HCT116 (cell line): ENCODE measurements around the gene VAV1. TPM values are rescaled to one million over a fixed set of nuclear protein-coding genes. Genes with fewer than 3 reads are reported as not detected.
A peak's percentile ranks its signal among the peaks of the same experiment; 100 is the strongest.

Experiments used
- ATAC-seq: fragments of 200-7000 bp; cut with Tn5 transposase; 2 replicates; pipeline ENCODE4 v1.9.1; 2020; ENCODE audit warnings: mild to moderate bottlenecking, moderate library complexity
- BruUV-seq: library from RNA; stranded (reverse); fragments of 400-500 nt; replicated peaks from 2 replicates; lab custom pipeline; 2021; lab: Mats Ljungman, UMichigan
- CTCF ChIA-PET: fragments of 300-600 bp; sonication (Branson Sonifier 250); formaldehyde crosslinking; loops from one replicate; lab custom pipeline; 2021; ENCODE audit warnings: antibody characterized with exemption; lab: Charles Lee
- POLR2A ChIA-PET: fragments of 300-600, 350-600 bp; sonication (Branson Sonifier 250); formaldehyde crosslinking; loops from one replicate; lab custom pipeline; 2021; ENCODE audit warnings: antibody characterized with exemption; lab: Charles Lee
- RAD21 ChIA-PET, 2 experiments: fragments of 300-600 bp; sonication (Branson Sonifier 250); formaldehyde crosslinking; loops; one replicate each; lab custom pipeline; 2023; ENCODE audit warnings: low total read pairs in 2 of 2; ENCODE audit not compliant: uncharacterized antibody in 2 of 2, unreplicated experiment in 2 of 2, low non-redundant PET in 1 of 2; lab: Charles Lee
- DNase-seq: peaks from one replicate; pipeline ENCODE4 v3.0.0-alpha.2; 2010; ENCODE audit warnings: low read depth, low spot score
- H2AFZ ChIP-seq: fragments of 200-600 bp; shearing (Covaris generic), sonication (generic); 2 replicates; pipeline ENCODE4 v1.6.1; 2017; ENCODE audit warnings: low read depth, mixed run types, mixed read lengths, antibody characterized with exemption, low read length; ENCODE audit not compliant: poor library complexity, severe bottlenecking
- H3K27ac ChIP-seq: 2 replicates; pipeline ENCODE4 v1.5.1; 2012; ENCODE audit warnings: low read depth, low read length
- H3K27me3 ChIP-seq: fragments of 200-600 bp; sonication (generic); 2 replicates; pipeline ENCODE4 v1.6.1; 2016; ENCODE audit warnings: mixed run types, low read length, mixed read lengths; ENCODE audit not compliant: insufficient read depth
- H3K36me3 ChIP-seq, 2 experiments: fragments of 200-500 bp in 1 of 2; fragments of 200-600 bp in 1 of 2; sonication (Bioruptor generic) in 1 of 2; sonication (generic) in 1 of 2; 2 replicates each; pipeline versions ENCODE4 v1.5.1 to v1.6.1; 2014 to 2016; ENCODE audit warnings: low read length in 2 of 2, inconsistent platforms in 1 of 2, mixed read lengths in 1 of 2, mixed run types in 1 of 2; ENCODE audit not compliant: insufficient read depth in 2 of 2, control insufficient read depth in 1 of 2
- H3K4me1 ChIP-seq, 2 experiments: fragments of 200-600 bp in 1 of 2; sonication (generic) in 1 of 2; 2 replicates each; pipeline versions ENCODE4 v1.5.1 to v1.6.1; 2012 to 2017; ENCODE audit warnings: low read length in 2 of 2, inconsistent platforms in 1 of 2, mild to moderate bottlenecking in 1 of 2, mixed read lengths in 1 of 2, mixed run types in 1 of 2, moderate library complexity in 1 of 2; ENCODE audit not compliant: insufficient read depth in 2 of 2, control insufficient read depth in 1 of 2
- H3K4me2 ChIP-seq: fragments of 200-600 bp; sonication (generic); 2 replicates; pipeline ENCODE4 v1.6.1; 2017; ENCODE audit warnings: mixed run types, low read length, mixed read lengths
- H3K4me3 ChIP-seq, 2 experiments: fragments of 200-600 bp in 1 of 2; sonication (generic) in 1 of 2; replicated peaks in 1 of 2; 2 replicates each; pipeline ENCODE4 v1.5.1; 2011 to 2016; ENCODE audit warnings: low read length in 2 of 2, control low read depth in 1 of 2, low read depth in 1 of 2, mild to moderate bottlenecking in 1 of 2, mixed read lengths in 1 of 2, mixed run types in 1 of 2
- H3K79me2 ChIP-seq: fragments of 200-600 bp; sonication (generic); 2 replicates; pipeline ENCODE4 v1.6.1; 2017; ENCODE audit warnings: mild to moderate bottlenecking, mixed run types, low read length, moderate library complexity, mixed read lengths; ENCODE audit not compliant: insufficient read depth
- H3K9ac ChIP-seq: fragments of 200-600 bp; sonication (generic); 2 replicates; pipeline ENCODE4 v1.6.1; 2016; ENCODE audit warnings: low read length, mixed read lengths
- H3K9me2 ChIP-seq: fragments of 200-600 bp; sonication (generic), shearing (Covaris generic); 2 replicates; pipeline ENCODE4 v1.6.1; 2017; ENCODE audit warnings: mixed run types, mild to moderate bottlenecking, moderate library complexity; ENCODE audit not compliant: insufficient read depth
- H3K9me3 ChIP-seq, 2 experiments: fragments of 200-500 bp in 1 of 2; fragments of 200-600 bp in 1 of 2; sonication (Bioruptor generic) in 1 of 2; sonication (generic) in 1 of 2; 2 replicates each; pipeline ENCODE4 v1.6.1; 2014 to 2017; ENCODE audit warnings: low read length in 2 of 2, mixed read lengths in 2 of 2, inconsistent platforms in 1 of 2, low read depth in 1 of 2, mild to moderate bottlenecking in 1 of 2, mixed run types in 1 of 2, moderate library complexity in 1 of 2; ENCODE audit not compliant: control insufficient read depth in 1 of 2, insufficient read depth in 1 of 2
- H4K20me1 ChIP-seq: fragments of 200-600 bp; sonication (generic), shearing (Covaris generic); 2 replicates; pipeline ENCODE4 v1.6.1; 2017; ENCODE audit warnings: mixed run types, mild to moderate bottlenecking, moderate library complexity; ENCODE audit not compliant: insufficient read depth
- ATF3 ChIP-seq: IDR thresholded peaks from 2 replicates; pipeline ENCODE4 v1.6.1; 2012
- CEBPB ChIP-seq: IDR thresholded peaks from 2 replicates; pipeline ENCODE4 v1.6.1; 2012; ENCODE audit warnings: low read depth
- ELF1 ChIP-seq: IDR thresholded peaks from 2 replicates; pipeline ENCODE4 v1.6.1; 2012; ENCODE audit warnings: low read depth, borderline replicate concordance
- EZH2 ChIP-seq: fragments of 200-600 bp; sonication (generic); IDR thresholded peaks from 2 replicates; pipeline ENCODE4 v1.6.1; 2017; ENCODE audit warnings: antibody characterized with exemption, mixed run types
- JUND ChIP-seq: IDR thresholded peaks from 2 replicates; pipeline ENCODE4 v1.6.1; 2012
- POLR2A ChIP-seq: IDR thresholded peaks from 2 replicates; pipeline ENCODE4 v1.7.0; 2011; ENCODE audit warnings: borderline replicate concordance; ENCODE audit not compliant: insufficient read depth, insufficient read length; ENCODE audit errors: extremely low read depth
- POLR2AphosphoS5 ChIP-seq: IDR thresholded peaks from 2 replicates; pipeline ENCODE4 v1.6.1; 2011; ENCODE audit warnings: mild to moderate bottlenecking, low read depth, low read length, moderate library complexity
- REST ChIP-seq: IDR thresholded peaks from 2 replicates; pipeline ENCODE4 v1.6.1; 2012; ENCODE audit warnings: low read depth
- SP1 ChIP-seq: IDR thresholded peaks from 2 replicates; pipeline ENCODE4 v1.6.1; 2012; ENCODE audit warnings: low read depth
- SRF ChIP-seq: IDR thresholded peaks from 2 replicates; pipeline ENCODE4 v1.6.1; 2012; ENCODE audit warnings: low read depth
- YY1 ChIP-seq: IDR thresholded peaks from 2 replicates; pipeline ENCODE4 v1.6.1; 2011; ENCODE audit warnings: low read length, low read depth, moderate library complexity, mild to moderate bottlenecking; ENCODE audit not compliant: insufficient replicate concordance; ENCODE audit errors: extremely low read depth
- ZBTB33 ChIP-seq: IDR thresholded peaks from 2 replicates; pipeline ENCODE4 v1.6.1; 2011; ENCODE audit warnings: mild to moderate bottlenecking, low read length, moderate library complexity; ENCODE audit not compliant: insufficient replicate concordance; ENCODE audit errors: extremely low read depth
- ZFX ChIP-seq: fragments of 450-650 bp; IDR thresholded peaks from 2 replicates; pipeline ENCODE4 v1.6.1; 2017
- intact Hi-C: fragments of 100-400 bp; cut with micrococcal nuclease; formaldehyde crosslinking; loops from 2 replicates; pipeline ENCODE4 v1.10.0; 2022
- total RNA-seq: library from RNA; stranded (reverse); gene quantifications from one replicate; pipeline ENCODE4 v1.2.1, GENCODE V29; 2021; ENCODE audit not compliant: unreplicated experiment

Gene VAV1
- total RNA-seq, 1 experiment from 2014 or later = 20.6 TPM

GRCh38 chr19:6740589-6741343 is 31.7 kb upstream of the VAV1 start:
- peak overlapping the region; percentile 90 for H3K27ac ChIP-seq
- DNase-seq (no peak), ATAC-seq (no peak)
- no peak overlapping the region for H2AFZ ChIP-seq
- peak overlapping the region; percentile 95 to 99 for H3K4me3 ChIP-seq
- no peaks in the 10 kb centered on the region for H3K9me3 ChIP-seq
- peaks cover 14 to 15% of the 10 kb centered on the region in 2 experiments; a peak in 3 of 4 replicates for H3K36me3 ChIP-seq
- POLR2A ChIA-PET = no interaction called here
- BruUV-seq = no TSS peak
- H3K4me2 ChIP-seq = peak overlapping the region; percentile 98
- H3K27me3 ChIP-seq = no peaks in the 10 kb centered on the region
- H3K4me1 ChIP-seq = peaks cover 53 to 71% of the 10 kb centered on the region in 2 experiments
- H3K9me2 ChIP-seq = no peaks in the 10 kb centered on the region
- H3K9ac ChIP-seq = peak overlapping the region; percentile 99
- RAD21 ChIA-PET = no interaction called here
- TF ChIP-seq ATF3 (no peak), REST (no peak), ELF1 (no peak), YY1 (no peak), CEBPB (no peak), SP1 (no peak), ZBTB33 (no peak), JUND (no peak), ZFX (peak; percentile 19; the same call in 1 of the 2 replicates), POLR2AphosphoS5 (peak; percentile 10; the same call in 1 of the 2 replicates), SRF (no peak), POLR2A (no peak), EZH2 (no peak)
- no peaks in the 10 kb centered on the region for H4K20me1 ChIP-seq
- intact Hi-C loops = no loop called here
- peaks cover 65% of the 10 kb centered on the region for H3K79me2 ChIP-seq
- CTCF ChIA-PET = no interaction called here
